Iris pigment epithelial cell (primary cell): Measurements from ENCODE around the gene USP10.
"Not testable (repeated sequence)": the region's sequence is repeated elsewhere in the genome, so short reads cannot be mapped to it uniquely, and the experiment has no call there.

Source experiments
- DNase-seq: peaks from one replicate; pipeline ENCODE4 v3.0.0-alpha.2; 2011; ENCODE audit warnings: low read depth

USP10 gene

DNA sequence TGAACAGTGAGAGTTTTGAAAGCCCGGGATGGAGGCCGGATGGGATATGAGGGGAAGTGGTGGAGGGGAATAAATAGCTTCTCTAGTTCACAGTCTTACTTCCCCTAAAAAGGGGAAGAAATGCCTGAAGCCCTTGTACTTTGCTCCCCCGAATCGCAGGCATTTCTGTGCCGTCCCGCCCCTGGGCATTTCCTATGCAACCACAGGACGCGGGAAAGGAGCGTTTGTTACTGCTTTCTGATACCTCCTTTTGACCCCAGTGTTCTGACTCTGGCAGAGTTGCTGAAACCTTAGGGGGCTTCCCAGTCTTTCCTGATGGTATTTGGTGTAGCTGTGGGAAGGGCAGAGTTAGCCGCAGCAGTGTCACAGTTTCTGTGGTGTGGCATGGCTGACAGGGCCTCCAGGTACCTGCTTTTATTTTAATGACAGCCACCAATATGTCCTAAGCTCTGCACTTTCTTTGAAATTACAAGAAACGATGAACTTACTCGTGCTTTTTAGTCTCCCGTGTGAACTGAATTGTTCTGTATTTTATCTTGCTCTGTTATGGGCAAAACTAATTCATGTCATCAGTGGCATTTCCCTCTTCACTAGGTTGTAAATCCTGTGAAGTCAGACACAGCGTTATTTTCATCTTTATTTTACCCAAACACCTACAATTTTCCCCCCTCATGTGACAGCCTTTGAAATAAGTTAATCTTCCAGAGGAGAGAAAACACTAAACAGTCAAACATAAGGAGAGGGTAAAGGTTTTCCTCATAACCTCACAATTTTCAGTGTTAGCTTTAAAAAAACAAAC is 27.1 kb downstream of the USP10 start:
- DNase-seq = no peak

DNA sequence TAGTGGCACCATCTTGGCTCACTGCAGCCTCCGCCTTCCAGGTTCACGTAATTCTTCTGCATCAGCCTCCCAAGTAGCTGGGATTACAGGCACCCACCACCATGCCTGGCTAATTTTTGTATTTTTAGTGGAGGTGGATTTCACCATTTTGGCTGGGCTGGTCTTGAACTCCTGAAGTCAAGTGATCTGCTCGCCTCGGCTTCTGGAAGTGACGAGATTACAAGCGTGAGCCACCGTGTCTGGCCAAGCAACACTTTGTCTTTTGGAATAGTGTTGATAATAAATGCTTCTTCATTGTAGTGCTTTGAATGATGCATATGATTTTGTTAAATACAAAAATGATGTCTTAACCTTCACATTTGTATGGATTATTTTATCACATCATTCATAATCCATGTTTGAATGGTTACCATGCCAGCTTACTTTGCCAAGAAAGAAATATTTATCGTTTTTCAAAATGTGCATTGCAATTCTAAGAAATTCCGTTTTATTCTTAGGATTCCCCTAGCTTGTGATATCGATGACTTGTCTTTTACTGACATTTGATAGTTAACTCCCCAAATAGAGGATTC is 29.1 kb downstream of the USP10 start:
- DNase-seq = no peak

DNA sequence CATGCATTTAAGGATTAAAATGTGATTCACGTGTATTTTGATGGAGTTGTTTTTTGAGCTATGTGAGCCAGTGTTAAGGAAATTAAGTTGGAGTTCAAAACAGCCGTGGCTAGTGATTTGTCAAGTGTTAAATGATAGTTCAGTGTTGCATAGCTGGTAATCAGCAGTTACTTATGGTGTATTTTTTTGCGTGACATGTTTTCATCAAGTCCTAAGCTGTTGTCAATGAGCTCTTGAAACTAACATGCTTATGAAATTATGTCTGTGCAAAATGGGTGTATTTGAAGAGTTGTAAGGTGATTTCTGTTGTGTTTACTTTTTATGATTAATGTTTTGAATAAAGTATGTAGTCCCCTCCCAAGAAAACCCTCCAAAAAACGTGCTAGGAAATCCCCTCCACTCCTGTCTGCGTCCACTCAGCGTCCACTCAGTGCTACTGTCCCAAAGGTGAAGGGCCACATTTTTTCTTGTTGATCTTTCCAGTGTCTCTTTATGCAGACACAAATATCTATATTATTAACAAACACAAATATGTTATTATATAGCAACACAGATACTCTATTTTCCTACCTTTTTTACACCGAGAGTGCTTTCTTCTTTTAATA is 30.0 kb downstream of the USP10 start:
- DNase-seq = peak; percentile 31

DNA sequence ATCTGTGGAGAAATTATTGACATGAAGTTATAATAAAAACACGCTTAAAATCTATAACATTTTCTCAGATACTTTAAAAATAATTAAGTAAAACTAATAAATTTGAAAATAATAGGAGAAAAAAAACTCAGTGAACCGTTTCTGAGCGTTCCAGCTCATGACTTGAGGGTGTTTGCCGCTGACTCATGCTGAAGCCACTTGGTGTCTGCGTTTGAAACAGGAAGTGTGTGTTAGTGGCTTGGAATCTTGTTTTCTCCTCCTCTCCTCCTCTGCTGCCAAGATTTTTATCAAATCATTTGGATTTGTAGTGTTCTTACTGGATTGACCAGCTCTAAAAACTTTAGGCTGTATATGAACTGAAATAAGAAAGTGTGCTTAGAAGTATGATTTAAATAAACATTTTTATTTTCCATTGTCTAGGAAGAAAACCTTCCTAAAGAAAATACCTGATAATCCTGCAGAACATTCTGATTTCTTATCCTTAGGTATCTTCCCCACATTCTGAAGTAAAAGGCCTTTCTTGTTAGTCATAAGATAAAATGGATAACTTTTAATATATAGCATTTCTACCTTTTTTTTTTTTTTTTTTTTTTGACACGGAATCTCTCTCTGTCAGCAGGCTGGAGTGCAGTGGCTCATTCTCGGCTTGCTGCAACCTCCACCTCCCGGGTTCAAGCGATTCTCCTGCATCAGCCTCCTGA is 30.8 kb downstream of the USP10 start:
- peak; percentile 97 for DNase-seq

DNA sequence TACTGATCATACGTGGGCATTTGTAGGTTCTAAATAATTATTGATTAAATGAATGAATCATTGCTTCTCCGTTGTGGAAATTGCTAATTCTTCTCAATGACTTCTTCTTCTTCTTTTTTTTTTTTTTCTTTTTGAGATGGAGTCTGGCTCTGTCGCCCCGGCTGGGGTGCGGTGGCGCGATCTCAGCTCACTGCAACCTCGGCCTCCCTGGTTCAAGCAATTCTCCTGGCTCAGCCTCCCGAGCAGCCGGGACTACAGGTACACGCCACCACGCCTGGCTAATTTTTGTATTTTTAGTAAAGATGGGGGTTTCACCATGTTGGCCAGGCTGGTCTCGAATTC is 32.5 kb downstream of the USP10 start:
- DNase-seq = not testable (repeated sequence)

DNA sequence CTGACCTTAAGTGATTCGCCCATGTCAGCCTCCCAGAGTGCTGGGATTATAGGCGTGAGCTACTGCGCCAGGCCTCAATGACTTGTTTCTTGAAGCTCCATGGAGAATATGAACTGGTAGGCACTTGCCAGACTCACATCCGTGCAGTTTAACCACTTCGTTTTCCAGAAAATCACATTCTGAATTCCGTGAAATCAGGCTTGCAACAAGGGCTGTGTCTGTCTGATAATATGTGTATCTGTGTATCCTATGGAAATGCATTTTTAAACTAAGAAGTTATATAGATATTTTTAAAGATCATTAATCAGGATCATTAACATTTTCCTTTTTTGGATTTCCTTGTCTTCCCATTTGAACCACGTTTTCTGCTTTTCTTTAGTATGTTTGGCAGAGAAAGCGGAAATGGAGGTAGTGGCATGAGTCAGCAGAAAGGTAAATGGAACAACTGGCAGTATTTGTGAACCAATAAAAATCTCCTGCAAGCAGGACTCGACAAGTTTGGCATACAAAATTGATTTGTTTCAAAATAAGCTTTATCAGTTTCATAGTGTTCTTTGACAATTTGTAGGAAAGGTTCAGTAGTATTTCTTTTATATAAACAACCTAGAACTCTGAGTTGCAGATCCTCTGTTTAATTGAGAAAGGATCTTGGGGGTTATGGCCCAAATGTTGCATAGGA is 33.0 kb downstream of the USP10 start:
- DNase-seq = no peak

DNA sequence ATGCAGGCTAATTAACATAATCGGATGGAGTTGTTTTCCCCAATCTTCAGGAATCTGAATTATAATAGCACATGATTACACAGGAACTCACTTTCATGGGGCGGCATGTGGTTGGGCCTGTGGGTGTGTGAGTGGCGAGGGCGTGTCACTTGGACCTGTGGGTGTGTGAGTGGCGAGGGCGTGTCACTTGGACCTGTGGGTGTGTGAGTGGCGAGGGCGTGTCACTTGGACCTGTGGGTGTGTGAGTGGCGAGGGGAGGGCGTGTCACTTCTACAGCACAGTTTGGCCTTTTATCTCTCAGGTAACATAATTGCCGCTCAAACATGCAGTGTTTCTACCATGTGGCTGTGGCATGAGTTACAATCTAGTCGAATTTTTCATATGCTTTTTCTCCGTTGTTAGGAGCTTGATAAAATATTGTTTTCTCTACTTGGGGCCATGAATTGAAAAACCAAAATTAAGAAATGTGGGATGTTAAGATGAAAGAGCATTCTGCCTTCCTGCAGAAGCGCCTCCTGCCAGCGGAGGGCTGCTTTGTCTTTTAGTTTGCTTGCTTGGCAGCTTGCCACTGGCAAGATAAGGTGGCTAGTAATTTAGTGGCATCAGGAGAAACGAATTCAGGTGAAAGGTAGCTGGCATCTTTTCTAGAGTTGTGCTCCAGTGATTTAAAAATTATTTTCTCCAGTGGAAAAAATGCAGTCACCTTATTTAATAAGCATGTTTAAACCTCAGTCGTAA is 36.2 kb downstream of the USP10 start:
- no peak for DNase-seq

DNA sequence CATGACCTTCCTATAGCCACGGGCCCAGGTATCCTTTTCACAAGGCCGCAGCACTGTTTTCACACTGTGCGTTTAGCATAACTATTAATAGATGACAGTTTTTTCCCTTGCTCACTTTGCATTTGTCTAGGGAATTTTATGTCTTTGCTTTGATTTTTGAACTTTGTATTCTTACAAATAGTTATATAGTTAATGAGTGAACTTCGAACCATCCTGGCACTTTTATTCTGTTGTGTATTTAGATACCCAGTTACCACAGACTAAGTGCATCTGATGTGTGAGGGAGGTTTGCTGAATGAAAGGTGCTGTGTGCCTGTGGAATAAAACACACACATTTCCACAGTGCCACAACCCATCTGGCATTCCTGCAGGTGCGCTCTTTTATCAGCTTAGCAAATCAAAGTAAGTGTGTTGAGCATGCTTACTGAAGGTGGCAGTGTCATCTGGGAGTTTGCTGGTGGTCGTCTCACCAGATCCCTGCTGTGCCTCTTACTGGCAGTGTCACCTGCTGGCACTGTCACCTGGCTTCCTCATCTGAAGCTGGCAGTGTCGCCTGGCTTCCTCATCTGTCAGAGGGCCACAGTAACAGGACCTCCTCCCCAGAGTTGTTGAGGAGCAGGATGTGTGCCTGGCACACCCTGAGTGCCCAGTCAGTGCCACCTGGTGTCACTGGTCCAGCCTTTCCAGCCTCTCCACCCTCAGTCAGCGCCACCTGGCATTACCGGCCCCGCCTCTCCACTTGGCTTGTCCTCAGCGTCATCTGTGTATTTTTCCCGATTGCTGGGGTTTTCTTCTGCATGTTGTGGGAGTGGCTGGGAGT is 37.6 kb downstream of the USP10 start:
- DNase-seq = no peak

DNA sequence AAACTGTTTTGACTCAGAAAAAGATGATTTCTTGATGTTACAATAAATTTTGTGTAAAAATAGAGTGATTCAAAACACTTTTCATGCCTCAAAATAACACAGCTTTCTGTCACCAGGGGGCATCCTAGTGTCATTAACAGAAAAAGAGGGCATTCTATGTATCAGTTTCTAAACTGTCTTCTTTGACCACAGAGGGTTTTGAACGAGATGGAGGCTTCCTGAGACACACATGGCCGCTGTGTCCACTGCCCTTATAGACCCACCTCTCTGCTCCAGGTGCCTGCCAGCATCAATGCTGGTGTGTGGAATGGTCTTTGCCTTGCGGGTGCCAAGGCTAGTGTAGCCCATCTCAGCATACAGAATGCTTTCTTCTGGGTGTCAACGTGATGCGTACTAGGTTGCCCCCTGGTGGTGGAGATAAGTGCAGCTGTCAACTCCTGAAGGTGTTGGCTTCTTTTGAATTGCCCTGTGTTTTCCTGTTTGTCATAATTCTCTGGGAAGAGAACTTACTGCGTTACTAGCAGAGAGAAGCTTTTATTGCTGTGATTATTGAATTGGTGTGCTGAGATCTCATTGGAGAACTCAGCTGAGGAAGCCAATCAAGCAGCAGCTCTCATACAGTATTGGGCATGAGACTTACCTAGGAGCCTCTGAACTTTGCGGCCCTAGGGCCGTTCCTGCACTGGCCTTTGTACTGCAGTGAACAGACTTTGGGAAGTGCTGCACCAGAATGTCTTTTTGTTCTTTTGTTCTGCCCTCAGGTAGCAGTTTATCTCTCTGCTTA is 38.6 kb downstream of the USP10 start:
- DNase-seq = peak; percentile 70

DNA sequence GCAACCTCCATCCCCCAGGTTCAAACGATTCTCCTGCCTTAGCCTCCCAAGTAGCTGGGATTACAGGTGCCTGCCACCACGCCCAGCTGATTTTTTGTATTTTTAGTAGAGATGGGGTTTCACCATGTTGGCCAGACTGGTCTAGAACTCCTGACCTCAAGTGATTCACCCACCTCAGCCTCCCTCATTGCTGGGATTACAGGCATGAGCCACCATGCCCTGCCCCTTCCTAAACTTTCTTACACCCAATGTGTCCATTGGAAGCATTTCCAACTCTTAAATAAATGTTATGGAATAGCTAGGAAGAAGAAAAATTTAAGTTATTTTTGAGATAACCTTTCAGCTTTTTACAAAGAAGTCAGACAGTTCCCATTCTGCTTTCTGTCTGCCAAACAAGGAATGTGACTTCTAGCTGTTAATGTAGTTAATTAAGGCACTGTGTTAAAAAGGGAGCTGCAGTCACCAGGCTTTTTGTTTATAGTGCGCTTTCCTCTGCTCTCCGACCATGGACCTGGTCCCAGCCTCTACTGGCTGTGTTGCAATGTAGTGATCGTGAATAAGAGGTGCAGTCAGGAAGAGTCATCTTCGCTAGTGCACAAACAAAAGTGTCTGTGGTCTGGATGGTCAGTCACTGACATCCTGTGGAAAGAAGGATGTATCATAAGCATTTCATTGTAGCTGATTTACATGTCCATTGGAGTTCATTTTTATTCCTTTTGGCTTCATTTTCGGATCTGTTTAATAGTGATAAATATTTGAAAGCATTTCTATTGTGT is 39.7 kb downstream of the USP10 start:
- peak; percentile 95 for DNase-seq

DNA sequence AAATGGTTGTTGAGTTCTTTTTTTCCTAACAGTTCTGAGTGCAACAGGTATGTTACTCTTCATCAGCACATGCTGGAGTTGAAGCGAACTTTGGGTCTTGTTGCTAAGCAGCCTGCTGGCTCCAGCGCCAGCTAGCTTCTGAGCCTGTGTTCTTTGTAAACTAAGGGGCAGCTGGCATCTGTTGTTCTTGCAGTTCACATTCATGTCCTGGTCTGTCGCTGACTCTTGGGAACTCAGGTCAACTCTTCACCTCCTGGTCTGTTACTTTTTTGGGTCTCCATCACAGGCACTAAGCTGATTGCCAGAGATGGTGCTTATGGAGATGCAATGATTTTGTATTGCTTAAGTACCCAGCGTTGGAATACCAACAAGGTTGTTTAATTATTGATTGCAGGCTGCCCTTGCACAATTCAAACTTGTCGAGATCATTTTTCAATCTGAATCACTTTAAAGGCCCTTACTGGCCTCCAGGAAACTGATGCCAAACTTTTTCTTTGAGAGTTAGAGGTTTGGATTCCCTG is 40.9 kb downstream of the USP10 start:
- no peak for DNase-seq

DNA sequence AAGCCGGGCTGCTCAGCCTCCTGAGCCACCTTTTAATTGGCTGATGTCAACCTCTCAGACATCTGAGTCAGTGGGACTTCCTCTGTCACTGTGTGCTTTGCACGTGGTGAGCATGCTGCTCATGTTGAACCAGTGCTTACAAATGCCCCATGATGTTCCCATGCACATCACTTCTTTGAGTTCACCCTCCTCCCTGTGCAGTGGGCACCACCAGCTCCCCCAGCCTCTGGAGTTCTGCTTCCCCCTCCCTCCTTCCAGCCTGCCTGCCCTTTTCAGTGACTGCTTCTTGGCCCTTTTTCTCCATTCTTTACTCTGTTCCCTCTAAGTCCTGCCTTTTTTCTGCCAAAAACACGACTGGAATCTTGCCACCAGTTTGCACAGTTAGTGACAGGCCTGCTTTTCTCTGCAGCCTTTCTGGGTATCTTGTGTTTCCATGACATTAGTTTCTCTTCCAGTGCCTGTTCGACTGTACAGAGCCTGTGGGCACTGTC is 41.6 kb downstream of the USP10 start:
- DNase-seq = peak; percentile 40

DNA sequence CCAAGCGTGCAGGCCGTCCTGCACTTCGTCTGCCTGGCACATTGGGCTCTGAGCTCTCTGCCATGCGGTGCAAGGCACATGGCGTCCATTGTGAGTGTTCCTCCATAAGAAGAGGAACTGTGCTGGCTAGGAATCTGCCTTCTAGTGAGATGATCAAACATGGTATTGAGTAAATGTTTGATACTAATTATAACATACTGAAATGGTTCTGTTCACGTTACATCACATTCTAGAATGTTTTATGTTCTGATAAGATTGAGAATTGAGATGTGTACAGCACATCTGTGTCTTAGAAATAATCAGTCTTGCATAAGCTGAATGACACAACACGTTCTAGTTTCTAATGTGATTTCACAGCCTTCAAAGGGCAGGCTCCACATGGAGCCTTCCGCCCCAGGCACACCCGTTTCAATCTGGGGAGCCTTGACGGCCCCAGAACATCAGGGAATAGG is 42.9 kb downstream of the USP10 start:
- no peak for DNase-seq

DNA sequence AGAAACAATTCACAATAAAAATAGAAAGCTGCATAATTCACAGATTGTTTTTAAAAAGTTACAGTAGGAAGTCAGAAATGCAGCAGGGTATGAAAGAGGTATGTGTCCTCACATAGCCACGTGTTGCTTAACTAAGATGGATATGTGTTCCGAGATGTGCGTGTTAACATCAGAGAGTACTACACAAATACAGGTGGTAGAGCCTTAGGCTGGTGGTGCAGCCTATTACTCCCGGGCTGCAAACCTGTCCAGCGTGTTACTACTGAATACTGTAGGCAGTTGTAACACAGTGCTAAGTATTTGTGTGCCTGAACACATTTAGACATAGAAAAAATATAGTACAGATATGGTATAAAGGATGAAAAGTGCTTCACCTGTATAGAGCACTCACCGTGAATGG is 46.4 kb downstream of the USP10 start:
- DNase-seq = no peak

DNA sequence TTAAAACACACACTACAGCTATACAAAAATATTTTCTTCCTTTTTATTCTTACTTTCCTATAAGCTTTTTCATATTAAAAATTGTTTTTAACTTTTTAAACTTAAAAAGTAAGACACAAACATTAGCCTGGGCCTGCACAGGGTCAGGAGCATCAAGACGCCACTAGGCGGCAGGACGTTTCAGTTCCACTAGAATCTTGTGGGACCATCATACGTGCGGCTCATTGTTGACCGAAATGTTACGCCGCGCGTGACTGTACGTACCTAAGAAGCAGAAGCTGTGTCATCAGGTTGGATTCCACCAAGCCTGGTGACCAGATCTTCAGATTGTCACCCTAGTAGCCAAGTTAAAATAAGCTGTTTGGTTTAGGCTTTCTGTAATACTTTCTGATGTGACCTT is 47.1 kb downstream of the USP10 start:
- DNase-seq = no peak

DNA sequence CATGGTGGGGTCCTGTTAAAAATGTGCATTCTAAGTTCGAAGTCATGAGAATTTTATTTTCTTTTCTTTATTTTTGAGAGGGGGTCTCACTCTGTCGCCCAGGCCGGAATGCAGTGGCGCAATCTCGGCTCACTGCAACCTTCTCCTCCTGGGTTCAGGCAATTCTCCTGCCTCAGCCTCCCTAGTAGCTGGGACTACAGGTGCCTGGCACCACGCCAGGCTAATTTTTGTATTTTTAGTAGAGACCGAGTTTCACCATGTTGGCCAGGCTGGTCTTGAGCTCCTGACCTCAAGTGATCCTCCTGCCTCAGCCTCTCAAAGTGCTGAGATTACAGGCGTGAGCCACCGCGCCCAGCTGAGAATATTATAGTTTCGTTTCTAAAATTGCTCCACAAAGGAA is 48.4 kb downstream of the USP10 start:
- DNase-seq = not testable (repeated sequence)

DNA sequence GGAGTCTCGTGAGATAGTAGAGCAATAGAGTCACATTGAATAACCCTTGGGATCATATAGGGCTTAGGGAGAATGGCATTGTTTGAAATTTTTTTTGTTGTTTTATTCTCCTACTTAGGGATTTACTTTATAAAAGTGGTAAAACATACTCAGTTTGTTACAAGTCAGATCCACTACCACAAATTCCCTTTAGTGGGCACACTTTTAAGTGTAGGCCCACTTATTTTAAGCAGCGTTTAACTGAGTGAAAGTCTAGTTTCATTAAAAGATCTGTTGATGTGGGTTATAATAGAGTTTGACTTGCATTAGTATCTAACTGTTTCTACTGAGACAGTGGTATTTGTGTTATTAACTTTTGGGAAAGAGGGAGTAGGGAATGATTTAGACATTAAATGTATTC is 49.3 kb downstream of the USP10 start:
- no peak for DNase-seq

DNA sequence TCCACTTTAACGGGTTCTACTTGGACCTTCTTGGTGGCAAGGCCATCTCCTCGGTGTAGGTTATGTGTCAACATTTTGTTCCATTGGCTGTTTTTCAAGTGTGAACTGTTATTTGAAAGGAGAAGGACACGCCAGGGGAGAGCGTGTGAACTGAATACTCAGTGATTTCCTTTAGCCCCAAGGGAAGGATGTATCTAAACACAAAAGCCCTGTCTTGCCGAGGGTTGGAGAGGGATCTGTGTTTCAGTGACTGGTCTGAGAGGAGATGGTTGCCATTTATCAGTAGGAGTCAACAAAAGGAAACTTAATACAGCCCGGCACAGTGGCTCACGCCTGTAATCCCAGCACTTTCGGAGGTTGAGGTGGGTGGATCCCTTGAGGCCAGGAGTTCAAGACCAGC is 50.0 kb downstream of the USP10 start:
- DNase-seq = peak; percentile 38

DNA sequence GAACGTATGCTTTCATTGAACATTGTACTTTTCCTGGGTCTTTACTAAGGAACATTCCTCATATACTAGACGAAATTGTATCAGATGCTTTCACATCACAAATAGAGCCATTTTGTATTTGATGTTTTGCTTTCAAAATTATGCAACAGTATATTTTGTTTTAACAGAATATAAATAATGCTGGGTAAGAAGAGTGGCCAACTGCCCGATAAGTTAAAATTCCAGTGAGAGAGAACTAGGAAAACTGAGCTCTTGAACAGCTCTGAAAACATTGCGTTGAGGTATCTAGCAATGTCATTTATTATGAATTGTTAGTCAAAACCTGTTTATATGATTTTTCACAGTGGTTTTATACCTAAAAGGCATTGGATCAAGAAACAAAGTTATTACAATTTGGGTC is 50.8 kb downstream of the USP10 start:
- no peak for DNase-seq
